Measurements from ENCODE around the gene TMEM40.

Gene TMEM40

DNA sequence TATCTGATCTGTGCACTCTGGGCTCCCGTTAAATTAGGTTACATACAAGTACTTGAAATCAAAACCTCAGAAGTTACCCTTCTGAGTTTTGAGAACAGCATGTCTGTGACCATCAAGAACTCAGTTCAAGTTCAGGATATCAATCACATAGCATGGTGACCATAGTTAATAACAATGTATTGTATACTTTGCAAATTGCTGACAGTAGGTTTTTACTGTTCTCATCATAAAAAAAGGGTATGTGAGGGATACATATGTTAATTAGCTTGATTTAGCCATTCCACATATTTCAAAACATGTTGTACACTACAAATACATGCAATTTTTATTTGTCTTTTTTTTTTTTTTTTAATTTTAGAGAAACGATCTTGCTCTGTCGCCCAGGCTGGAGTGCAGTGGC is 25.5 kb downstream of the TMEM40 start:
- H4K8ac ChIP-seq (ENCODE audit: low read depth, low read length), result no peak overlapping the region
- H2BK15ac ChIP-seq (replicated peaks; ENCODE audit: low read depth), result no peak overlapping the region
- H3K27me3 ChIP-seq (ENCODE audit: insufficient read depth, low read length, poor library complexity), result no peaks in the 10 kb centered on the region
- no peaks in the 10 kb centered on the region for H3K79me1 ChIP-seq (ENCODE audit: low read length)
- H3K4me2 ChIP-seq (ENCODE audit: low read length), result no peak overlapping the region
- no peak overlapping the region for H2BK5ac ChIP-seq (ENCODE audit: low read length)
- no peak overlapping the region for H2AK5ac ChIP-seq (ENCODE audit: low read length)
- no peak overlapping the region for H3K4ac ChIP-seq (ENCODE audit: low read depth, low read length)
- H3K18ac ChIP-seq (ENCODE audit: low read length), result no peak overlapping the region
- H3K4me3 ChIP-seq (ENCODE audit: low read length), result no peak overlapping the region
- H4K5ac ChIP-seq (ENCODE audit: low read length), result no peak overlapping the region
- no peak for DNase-seq
- no peak overlapping the region for H2BK120ac ChIP-seq (ENCODE audit: low read depth, low read length)
- H3K36me3 ChIP-seq (ENCODE audit: control insufficient read depth, insufficient read depth, low read length), result no peaks in the 10 kb centered on the region
- H3K79me2 ChIP-seq (ENCODE audit: control insufficient read depth, insufficient read depth, low read length), result no peaks in the 10 kb centered on the region
- H3K23ac ChIP-seq (ENCODE audit: low read length), result no peak overlapping the region
- H3K27ac ChIP-seq (ENCODE audit: low read depth, low read length), result no peak overlapping the region
- no CpG with 5 or more reads among the region's 3 CpGs for WGBS (ENCODE audit: extremely low coverage, insufficient coverage, low lambda C conversion rate)
- H3K4me1 ChIP-seq (ENCODE audit: control insufficient read depth, low read depth, low read length), result peaks cover 2% of the 10 kb centered on the region
- no peak overlapping the region for H3K9ac ChIP-seq (ENCODE audit: low read length)
- H3K56ac ChIP-seq (ENCODE audit: low read length), result no peak overlapping the region

DNA sequence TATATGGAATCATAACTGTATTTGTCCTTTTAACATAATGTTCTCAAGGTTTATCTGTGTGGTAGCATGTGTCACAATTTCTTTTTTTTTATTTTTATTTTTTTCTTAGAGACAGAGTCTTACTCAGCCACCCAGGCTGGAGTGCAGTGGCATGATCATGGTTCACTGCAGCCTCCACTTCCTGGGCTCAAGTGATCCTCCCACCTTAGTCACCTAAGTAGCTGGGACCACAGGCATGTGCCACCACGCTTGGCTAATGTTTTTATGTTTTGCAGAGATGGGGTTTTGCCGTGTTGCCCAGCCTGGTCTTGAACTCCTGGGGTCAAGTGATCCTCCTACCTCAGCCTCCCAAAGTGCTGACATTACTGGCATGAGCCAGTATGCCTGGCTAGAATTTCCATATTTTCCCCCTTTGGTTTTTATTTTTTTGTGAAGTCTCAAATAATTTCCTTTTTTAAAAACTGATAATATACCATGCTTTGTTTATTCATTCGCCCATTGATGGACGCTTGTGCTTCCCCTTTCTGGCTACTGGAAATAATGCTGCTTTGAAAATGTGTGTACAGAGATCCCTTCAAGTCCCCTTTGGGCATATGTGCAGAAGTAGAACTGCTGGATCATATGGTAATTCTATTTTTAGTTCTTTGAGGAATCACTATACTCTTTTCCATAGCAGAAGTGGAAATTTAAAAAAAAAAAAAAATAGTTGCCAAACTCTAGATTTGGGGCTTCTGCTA is 28.4 kb downstream of the TMEM40 start:
- no peak for DNase-seq
- no peak overlapping the region for H3K4ac ChIP-seq (ENCODE audit: low read depth, low read length)
- no CpG with 5 or more reads among the region's 4 CpGs for WGBS (ENCODE audit: extremely low coverage, insufficient coverage, low lambda C conversion rate)

GRCh38 chr3:12729051-12729651 is 29.9 kb downstream of the TMEM40 start:
- no CpG with 5 or more reads among the region's 7 CpGs for WGBS (ENCODE audit: extremely low coverage, insufficient coverage, low lambda C conversion rate)
- Histone ChIP-seq H3K9ac (ENCODE audit: low read length) (no peak overlapping the region), H3K18ac (ENCODE audit: low read length) (no peak overlapping the region), H2AK5ac (ENCODE audit: low read length) (no peak overlapping the region), H2BK5ac (ENCODE audit: low read length) (no peak overlapping the region), H3K79me2 (ENCODE audit: control insufficient read depth, insufficient read depth, low read length) (no peaks in the 10 kb centered on the region), H2BK120ac (ENCODE audit: low read depth, low read length) (no peak overlapping the region), H3K27ac (ENCODE audit: low read depth, low read length) (no peak overlapping the region), H3K4me2 (ENCODE audit: low read length) (no peak overlapping the region), H3K36me3 (ENCODE audit: control insufficient read depth, insufficient read depth, low read length) (no peaks in the 10 kb centered on the region), H3K23ac (ENCODE audit: low read length) (no peak overlapping the region), H3K4me3 (ENCODE audit: low read length) (no peak overlapping the region), H3K56ac (ENCODE audit: low read length) (no peak overlapping the region), H2BK15ac (replicated peaks; ENCODE audit: low read depth) (no peak overlapping the region), H3K4me1 (ENCODE audit: control insufficient read depth, low read depth, low read length) (no peaks in the 10 kb centered on the region), H3K27me3 (ENCODE audit: insufficient read depth, low read length, poor library complexity) (no peaks in the 10 kb centered on the region), H3K4ac (ENCODE audit: low read depth, low read length) (no peak overlapping the region), H4K8ac (ENCODE audit: low read depth, low read length) (no peak overlapping the region), H4K5ac (ENCODE audit: low read length) (no peak overlapping the region), H3K79me1 (ENCODE audit: low read length) (no peaks in the 10 kb centered on the region)
- DNase-seq, result no peak

More for the DNA sequence above, 28.4 kb downstream of the TMEM40 start:
- H3K79me2 ChIP-seq (ENCODE audit: control insufficient read depth, insufficient read depth, low read length), result no peaks in the 10 kb centered on the region
- no peaks in the 10 kb centered on the region for H3K27me3 ChIP-seq (ENCODE audit: insufficient read depth, low read length, poor library complexity)
- no peak overlapping the region for H4K8ac ChIP-seq (ENCODE audit: low read depth, low read length)
- H3K9ac ChIP-seq (ENCODE audit: low read length), result no peak overlapping the region
- no peak overlapping the region for H2BK5ac ChIP-seq (ENCODE audit: low read length)
- no peaks in the 10 kb centered on the region for H3K79me1 ChIP-seq (ENCODE audit: low read length)
- H4K5ac ChIP-seq (ENCODE audit: low read length), result no peak overlapping the region
- H3K56ac ChIP-seq (ENCODE audit: low read length), result no peak overlapping the region
- H3K4me2 ChIP-seq (ENCODE audit: low read length), result no peak overlapping the region
- no peaks in the 10 kb centered on the region for H3K36me3 ChIP-seq (ENCODE audit: control insufficient read depth, insufficient read depth, low read length)
- H3K18ac ChIP-seq (ENCODE audit: low read length), result no peak overlapping the region
- H3K4me3 ChIP-seq (ENCODE audit: low read length), result no peak overlapping the region
- H3K4me1 ChIP-seq (ENCODE audit: control insufficient read depth, low read depth, low read length), result no peaks in the 10 kb centered on the region
- H2AK5ac ChIP-seq (ENCODE audit: low read length), result no peak overlapping the region
- H3K23ac ChIP-seq (ENCODE audit: low read length), result no peak overlapping the region
- no peak overlapping the region for H2BK120ac ChIP-seq (ENCODE audit: low read depth, low read length)
- no peak overlapping the region for H2BK15ac ChIP-seq (replicated peaks; ENCODE audit: low read depth)
- no peak overlapping the region for H3K27ac ChIP-seq (ENCODE audit: low read depth, low read length)

DNA sequence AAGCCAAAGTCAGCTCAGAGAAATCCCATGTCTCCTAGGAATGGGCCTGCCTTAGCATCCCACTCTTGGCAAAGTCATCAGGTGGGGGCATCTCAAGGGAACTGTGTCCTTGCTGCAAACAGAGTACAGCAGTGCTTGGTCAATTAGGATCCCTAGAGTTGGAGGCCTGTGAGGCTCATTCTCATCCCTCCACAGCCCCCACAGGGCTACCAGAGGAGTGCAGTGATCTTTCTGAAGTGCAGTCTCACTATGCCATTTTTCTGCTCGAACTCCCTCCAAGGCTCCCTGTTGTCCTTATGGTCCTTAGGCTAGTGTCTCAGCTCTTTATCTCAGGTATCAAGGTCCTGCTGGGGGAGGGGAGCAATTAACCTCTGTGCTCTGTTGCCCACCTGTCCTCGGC is 31.1 kb downstream of the TMEM40 start:
- Histone ChIP-seq H3K4me2 (ENCODE audit: low read length) (no peak overlapping the region), H2AK5ac (ENCODE audit: low read length) (no peak overlapping the region), H3K4me3 (ENCODE audit: low read length) (no peak overlapping the region), H3K9ac (ENCODE audit: low read length) (no peak overlapping the region), H2BK120ac (ENCODE audit: low read depth, low read length) (no peak overlapping the region), H3K23ac (ENCODE audit: low read length) (no peak overlapping the region), H3K79me2 (ENCODE audit: control insufficient read depth, insufficient read depth, low read length) (no peaks in the 10 kb centered on the region), H3K4me1 (ENCODE audit: control insufficient read depth, low read depth, low read length) (no peaks in the 10 kb centered on the region), H3K4ac (ENCODE audit: low read depth, low read length) (no peak overlapping the region), H3K56ac (ENCODE audit: low read length) (no peak overlapping the region), H4K5ac (ENCODE audit: low read length) (no peak overlapping the region), H3K27me3 (ENCODE audit: insufficient read depth, low read length, poor library complexity) (no peaks in the 10 kb centered on the region), H4K8ac (ENCODE audit: low read depth, low read length) (no peak overlapping the region), H3K79me1 (ENCODE audit: low read length) (no peaks in the 10 kb centered on the region), H3K36me3 (ENCODE audit: control insufficient read depth, insufficient read depth, low read length) (no peaks in the 10 kb centered on the region), H3K27ac (ENCODE audit: low read depth, low read length) (no peak overlapping the region), H3K18ac (ENCODE audit: low read length) (no peak overlapping the region), H2BK5ac (ENCODE audit: low read length) (no peak overlapping the region), H2BK15ac (replicated peaks; ENCODE audit: low read depth) (no peak overlapping the region)
- no peak for DNase-seq
- WGBS (ENCODE audit: extremely low coverage, insufficient coverage, low lambda C conversion rate), result no CpG with 5 or more reads among the region's 2 CpGs

DNA sequence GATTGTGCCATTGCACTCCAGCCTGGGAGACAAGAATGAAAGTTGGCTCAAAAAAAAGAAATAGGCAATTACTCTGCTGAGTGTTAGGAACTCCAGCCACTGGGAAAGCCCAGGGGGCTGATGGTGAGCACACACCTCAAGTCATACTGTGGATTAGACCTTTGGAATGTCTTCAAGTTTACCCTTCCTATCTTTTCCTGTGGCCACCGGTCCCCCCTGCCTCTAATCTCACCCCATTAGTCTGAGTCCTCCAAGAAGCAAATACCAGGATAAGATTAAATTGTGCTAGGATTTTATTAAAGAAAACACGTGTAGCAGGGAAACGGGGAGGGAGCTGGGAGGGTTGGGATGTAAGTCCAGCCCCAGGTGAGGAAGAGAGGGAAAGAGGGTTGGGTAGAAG is 31.6 kb downstream of the TMEM40 start:
- Histone ChIP-seq H3K36me3 (ENCODE audit: control insufficient read depth, insufficient read depth, low read length) (no peaks in the 10 kb centered on the region), H4K5ac (ENCODE audit: low read length) (no peak overlapping the region), H2BK120ac (ENCODE audit: low read depth, low read length) (no peak overlapping the region), H3K4me2 (ENCODE audit: low read length) (no peak overlapping the region), H4K8ac (ENCODE audit: low read depth, low read length) (no peak overlapping the region), H3K23ac (ENCODE audit: low read length) (no peak overlapping the region), H3K18ac (ENCODE audit: low read length) (no peak overlapping the region), H3K4ac (ENCODE audit: low read depth, low read length) (no peak overlapping the region), H2BK5ac (ENCODE audit: low read length) (no peak overlapping the region), H3K27ac (ENCODE audit: low read depth, low read length) (no peak overlapping the region), H3K4me3 (ENCODE audit: low read length) (no peak overlapping the region), H3K79me2 (ENCODE audit: control insufficient read depth, insufficient read depth, low read length) (no peaks in the 10 kb centered on the region), H2AK5ac (ENCODE audit: low read length) (no peak overlapping the region), H3K4me1 (ENCODE audit: control insufficient read depth, low read depth, low read length) (no peaks in the 10 kb centered on the region), H3K79me1 (ENCODE audit: low read length) (no peaks in the 10 kb centered on the region), H2BK15ac (replicated peaks; ENCODE audit: low read depth) (no peak overlapping the region), H3K9ac (ENCODE audit: low read length) (no peak overlapping the region), H3K27me3 (ENCODE audit: insufficient read depth, low read length, poor library complexity) (no peaks in the 10 kb centered on the region), H3K56ac (ENCODE audit: low read length) (no peak overlapping the region)
- DNase-seq, result peak; percentile 74
- WGBS (ENCODE audit: extremely low coverage, insufficient coverage, low lambda C conversion rate), result no CpG with 5 or more reads among the region's 3 CpGs

DNA sequence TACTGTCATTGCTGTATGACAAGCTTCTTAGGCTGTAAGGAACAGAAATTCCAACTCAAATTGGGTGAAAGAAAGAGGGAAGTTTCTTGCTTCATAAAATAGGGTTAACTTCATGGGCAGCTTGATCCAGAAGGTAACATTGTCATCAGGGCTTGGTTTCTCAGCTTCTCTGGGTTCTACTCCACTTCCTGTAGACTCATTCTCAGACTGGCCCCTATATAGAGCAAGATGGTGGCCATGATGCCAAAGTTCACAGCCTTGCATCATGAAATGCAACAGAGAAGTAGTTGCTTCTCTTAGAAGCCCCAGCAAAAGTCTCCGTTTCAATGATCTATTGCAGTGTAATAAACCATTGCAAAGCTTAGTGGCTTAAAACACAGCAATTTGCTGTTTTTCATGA is 33.6 kb downstream of the TMEM40 start:
- Histone ChIP-seq H3K23ac (ENCODE audit: low read length) (no peak overlapping the region), H3K36me3 (ENCODE audit: control insufficient read depth, insufficient read depth, low read length) (no peaks in the 10 kb centered on the region), H3K27me3 (ENCODE audit: insufficient read depth, low read length, poor library complexity) (no peaks in the 10 kb centered on the region), H3K56ac (ENCODE audit: low read length) (no peak overlapping the region), H4K5ac (ENCODE audit: low read length) (no peak overlapping the region), H3K79me1 (ENCODE audit: low read length) (no peaks in the 10 kb centered on the region), H3K4me3 (ENCODE audit: low read length) (no peak overlapping the region), H3K9ac (ENCODE audit: low read length) (no peak overlapping the region), H3K79me2 (ENCODE audit: control insufficient read depth, insufficient read depth, low read length) (no peaks in the 10 kb centered on the region), H3K4me1 (ENCODE audit: control insufficient read depth, low read depth, low read length) (no peaks in the 10 kb centered on the region), H3K4me2 (ENCODE audit: low read length) (no peak overlapping the region), H4K8ac (ENCODE audit: low read depth, low read length) (no peak overlapping the region), H2BK5ac (ENCODE audit: low read length) (no peak overlapping the region), H3K18ac (ENCODE audit: low read length) (no peak overlapping the region), H3K27ac (ENCODE audit: low read depth, low read length) (no peak overlapping the region), H2BK15ac (replicated peaks; ENCODE audit: low read depth) (no peak overlapping the region), H3K4ac (ENCODE audit: low read depth, low read length) (no peak overlapping the region), H2BK120ac (ENCODE audit: low read depth, low read length) (no peak overlapping the region), H2AK5ac (ENCODE audit: low read length) (no peak overlapping the region)
- no peak for DNase-seq
- no CpG with 5 or more reads among the region's 1 CpG for WGBS (ENCODE audit: extremely low coverage, insufficient coverage, low lambda C conversion rate)
